T-helper 2 cell treated with Interferon-gamma antibody and Interleukin-4, amounts not matched to agents 5 μg/mL and 100 μg/mL, for 36 hours (primary cell): ENCODE results near the gene PITX3.
A peak's percentile ranks its signal among the peaks of the same experiment; 100 is the strongest.
"Not testable (repeated sequence)": the region's sequence is repeated elsewhere in the genome, so short reads cannot be mapped to it uniquely, and the experiment has no call there.

ENCODE experiments used
- DNase-seq: peaks from one replicate; pipeline ENCODE4 v3.0.0; 2021; ENCODE audit warnings: low spot score
- H3K27ac Mint-ChIP-seq: one replicate; pipeline ENCODE4 v1.8.0; 2021; ENCODE audit warnings: mild to moderate bottlenecking, mixed read lengths
- H3K27me3 Mint-ChIP-seq: one replicate; pipeline ENCODE4 v1.8.0; 2021; ENCODE audit warnings: low read depth, mixed read lengths
- H3K36me3 Mint-ChIP-seq: one replicate; pipeline ENCODE4 v1.8.0; 2021; ENCODE audit warnings: low read depth, mixed read lengths
- H3K4me1 Mint-ChIP-seq: one replicate; pipeline ENCODE4 v1.8.0; 2021; ENCODE audit warnings: low read depth, mixed read lengths
- H3K4me3 Mint-ChIP-seq: one replicate; pipeline ENCODE4 v1.8.0; 2022; ENCODE audit warnings: mild to moderate bottlenecking, moderate library complexity, mixed read lengths
- H3K9me3 Mint-ChIP-seq: one replicate; pipeline ENCODE4 v1.8.0; 2021; ENCODE audit warnings: mixed read lengths

The PITX3 gene

DNA sequence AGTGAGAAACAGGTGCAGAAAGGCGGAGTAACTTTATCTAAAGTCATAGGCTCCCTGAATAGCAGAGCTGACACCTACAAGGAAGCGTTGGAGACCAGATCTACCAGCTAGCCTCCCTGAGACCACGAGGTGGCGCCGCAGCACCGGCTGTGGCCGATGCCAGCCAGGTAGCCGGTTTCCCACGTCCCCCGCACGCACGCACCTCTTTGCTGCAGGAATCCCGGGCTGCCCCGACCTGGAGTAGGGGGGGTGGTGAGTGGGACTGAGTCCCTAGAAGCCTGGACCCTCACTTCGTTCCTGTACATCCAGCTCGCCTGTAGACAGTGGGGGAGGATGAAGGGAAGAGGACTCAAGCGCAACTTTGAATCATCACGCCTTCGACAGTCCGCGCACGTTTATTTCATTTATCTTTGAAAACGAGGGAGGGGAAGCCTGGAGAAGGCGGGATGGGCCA, 11.5 kb downstream of the PITX3 start:
- H3K27me3 Mint-ChIP-seq, result peaks cover 43% of the 10 kb centered on the region

DNA sequence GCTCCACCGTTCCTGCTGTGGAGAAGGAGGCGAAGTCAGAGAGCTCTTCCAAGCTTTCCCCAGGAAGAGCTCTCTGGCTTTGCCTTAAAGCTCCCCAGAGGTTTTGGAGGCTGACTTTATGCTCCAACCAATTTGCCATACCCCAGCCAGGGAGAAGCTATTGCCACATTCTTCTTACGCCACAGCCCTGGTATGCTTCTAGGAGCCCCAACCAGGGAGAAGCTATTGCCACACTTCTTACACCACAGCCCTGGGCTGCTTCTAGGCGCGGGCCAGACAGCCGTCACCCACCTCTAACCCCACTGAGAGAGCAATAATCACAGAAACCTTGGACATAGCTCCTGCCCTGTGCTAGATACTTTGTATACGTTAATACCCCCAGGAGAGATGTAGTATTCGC, 14.3 kb downstream of the PITX3 start:
- Mint-ChIP-seq H3K4me3 (no peak overlapping the region), H3K36me3 (no peaks in the 10 kb centered on the region), H3K9me3 (no peaks in the 10 kb centered on the region), H3K27ac (no peak overlapping the region), H3K4me1 (peaks cover 14% of the 10 kb centered on the region), H3K27me3 (peaks cover 37% of the 10 kb centered on the region)
- DNase-seq, result no peak

More for the DNA sequence above, 11.5 kb downstream of the PITX3 start:
- Mint-ChIP-seq H3K36me3 (no peaks in the 10 kb centered on the region), H3K4me1 (peaks cover 14% of the 10 kb centered on the region), H3K4me3 (peak overlapping the region; percentile 75), H3K9me3 (no peaks in the 10 kb centered on the region), H3K27ac (no peak overlapping the region)
- peak; percentile 80 for DNase-seq

- Mint-ChIP-seq H3K4me3 (peak overlapping the region; percentile 58), H3K36me3 (no peaks in the 10 kb centered on the region), H3K27me3 (peaks cover 34% of the 10 kb centered on the region), H3K4me1 (peaks cover 12% of the 10 kb centered on the region), H3K27ac (no peak overlapping the region), H3K9me3 (no peaks in the 10 kb centered on the region)
- no peak for DNase-seq
Measured at GRCh38 chr10:102226542-102226870, 14.8 kb downstream of the PITX3 start.

- no peak within 1 kb of the TSS for H3K27ac Mint-ChIP-seq
Measured at GRCh38 chr10:102225646-102226541, 15.4 kb downstream of the PITX3 start, which contains the start of gene ELOVL3. Gene ELOVL3, plus strand, starts transcription at chr10:102226299. Its CDS starts 250 bp downstream, at chr10:102226549.

GRCh38 chr10:102222797-102223196, 18.5 kb downstream of the PITX3 start:
- H3K36me3 Mint-ChIP-seq, result no peaks in the 10 kb centered on the region
- no peaks in the 10 kb centered on the region for H3K9me3 Mint-ChIP-seq
- peaks cover 28% of the 10 kb centered on the region for H3K27me3 Mint-ChIP-seq
- peaks cover 10% of the 10 kb centered on the region for H3K4me1 Mint-ChIP-seq
- H3K27ac Mint-ChIP-seq, result no peak overlapping the region
- no peak overlapping the region for H3K4me3 Mint-ChIP-seq
- DNase-seq, result no peak

More at GRCh38 chr10:102225646-102226541, 15.4 kb downstream of the PITX3 start, which contains the start of gene ELOVL3:
- H3K4me3 Mint-ChIP-seq, result peak within 1 kb of the TSS; percentile 58
- H3K27me3 Mint-ChIP-seq, result peaks cover 40% of the 10 kb centered on the region
- H3K36me3 Mint-ChIP-seq, result no peaks in the 10 kb centered on the region
- no peaks in the 10 kb centered on the region for H3K9me3 Mint-ChIP-seq
- peaks cover 12% of the 10 kb centered on the region for H3K4me1 Mint-ChIP-seq
- peak; percentile 88 for DNase-seq

GRCh38 chr10:102220612-102221011, 20.7 kb downstream of the PITX3 start:
- no peak for DNase-seq
- no peaks in the 10 kb centered on the region for H3K36me3 Mint-ChIP-seq
- H3K4me1 Mint-ChIP-seq, result peaks cover 2% of the 10 kb centered on the region
- no peak overlapping the region for H3K27ac Mint-ChIP-seq
- H3K27me3 Mint-ChIP-seq, result peaks cover 26% of the 10 kb centered on the region
- H3K9me3 Mint-ChIP-seq, result no peaks in the 10 kb centered on the region
- H3K4me3 Mint-ChIP-seq, result no peak overlapping the region

GRCh38 chr10:102219370-102219769, 21.9 kb downstream of the PITX3 start:
- no peak for DNase-seq
- Mint-ChIP-seq H3K27ac (no peak overlapping the region), H3K27me3 (peaks cover 27% of the 10 kb centered on the region), H3K9me3 (no peaks in the 10 kb centered on the region), H3K36me3 (no peaks in the 10 kb centered on the region), H3K4me1 (no peaks in the 10 kb centered on the region), H3K4me3 (no peak overlapping the region)

DNA sequence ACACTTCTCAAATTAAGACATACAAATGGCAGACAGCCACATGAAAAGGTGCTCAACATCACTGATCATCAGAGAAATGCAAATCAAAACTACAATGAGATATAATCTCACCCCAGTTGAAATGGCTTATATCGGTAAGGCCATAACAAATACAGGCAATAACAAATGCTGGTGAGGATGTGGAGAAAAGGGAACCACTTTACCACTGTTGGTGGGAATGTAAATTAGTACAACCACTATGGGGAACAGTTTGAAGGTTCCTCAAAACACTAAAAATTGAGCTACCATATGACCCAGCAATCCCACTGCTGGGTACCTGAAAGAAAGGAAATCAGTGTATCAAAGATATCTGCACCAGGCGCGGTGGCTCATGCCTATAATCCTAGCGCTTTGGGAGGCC, 27.7 kb downstream of the PITX3 start:
- H3K27ac Mint-ChIP-seq, H3K36me3 Mint-ChIP-seq, H3K4me1 Mint-ChIP-seq, H3K4me3 Mint-ChIP-seq, DNase-seq, H3K9me3 Mint-ChIP-seq: not testable (repeated sequence)
- peaks cover 20% of the 10 kb centered on the region for H3K27me3 Mint-ChIP-seq

GRCh38 chr10:102211615-102212299, 29.6 kb downstream of the PITX3 start:
- no peaks in the 10 kb centered on the region for H3K36me3 Mint-ChIP-seq

GRCh38 chr10:102208311-102209035, 32.8 kb downstream of the PITX3 start:
- DNase-seq, result no peak
- H3K36me3 Mint-ChIP-seq, result no peaks in the 10 kb centered on the region
- no peak overlapping the region for H3K4me3 Mint-ChIP-seq
- H3K9me3 Mint-ChIP-seq, result peaks cover 9% of the 10 kb centered on the region
- no peak overlapping the region for H3K27ac Mint-ChIP-seq
- peaks cover 4% of the 10 kb centered on the region for H3K27me3 Mint-ChIP-seq
- no peaks in the 10 kb centered on the region for H3K4me1 Mint-ChIP-seq

More at GRCh38 chr10:102211615-102212299, 29.6 kb downstream of the PITX3 start:
- Mint-ChIP-seq H3K4me1 (peaks cover 2% of the 10 kb centered on the region), H3K9me3 (no peaks in the 10 kb centered on the region), H3K27me3 (peaks cover 11% of the 10 kb centered on the region), H3K4me3 (no peak overlapping the region), H3K27ac (no peak overlapping the region)
- DNase-seq, result no peak

DNA sequence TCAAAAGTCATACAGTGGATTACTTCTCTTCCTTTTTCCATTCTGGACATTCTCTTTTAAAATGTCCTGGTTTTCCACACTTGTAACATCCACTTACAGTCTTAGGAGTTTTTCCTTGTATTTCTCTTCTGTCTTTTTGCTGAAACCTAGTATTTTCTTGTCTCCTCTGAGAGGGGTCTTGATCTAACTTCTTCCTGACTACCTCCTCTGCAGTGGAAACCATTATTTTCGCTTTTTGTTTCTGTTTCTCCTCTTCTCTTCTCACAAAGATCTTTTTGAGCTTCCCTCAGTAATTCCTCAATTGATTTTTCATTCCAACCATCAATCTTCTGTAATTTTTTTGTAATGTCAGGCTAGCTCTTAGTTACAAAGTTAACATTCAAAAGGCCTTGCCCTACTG, 38.9 kb downstream of the PITX3 start:
- Mint-ChIP-seq H3K27ac (peak overlapping the region; percentile 19), H3K36me3 (no peaks in the 10 kb centered on the region), H3K4me3 (no peak overlapping the region), H3K27me3 (no peaks in the 10 kb centered on the region), H3K9me3 (peaks cover 9% of the 10 kb centered on the region), H3K4me1 (peaks cover 5% of the 10 kb centered on the region)
- no peak for DNase-seq

DNA sequence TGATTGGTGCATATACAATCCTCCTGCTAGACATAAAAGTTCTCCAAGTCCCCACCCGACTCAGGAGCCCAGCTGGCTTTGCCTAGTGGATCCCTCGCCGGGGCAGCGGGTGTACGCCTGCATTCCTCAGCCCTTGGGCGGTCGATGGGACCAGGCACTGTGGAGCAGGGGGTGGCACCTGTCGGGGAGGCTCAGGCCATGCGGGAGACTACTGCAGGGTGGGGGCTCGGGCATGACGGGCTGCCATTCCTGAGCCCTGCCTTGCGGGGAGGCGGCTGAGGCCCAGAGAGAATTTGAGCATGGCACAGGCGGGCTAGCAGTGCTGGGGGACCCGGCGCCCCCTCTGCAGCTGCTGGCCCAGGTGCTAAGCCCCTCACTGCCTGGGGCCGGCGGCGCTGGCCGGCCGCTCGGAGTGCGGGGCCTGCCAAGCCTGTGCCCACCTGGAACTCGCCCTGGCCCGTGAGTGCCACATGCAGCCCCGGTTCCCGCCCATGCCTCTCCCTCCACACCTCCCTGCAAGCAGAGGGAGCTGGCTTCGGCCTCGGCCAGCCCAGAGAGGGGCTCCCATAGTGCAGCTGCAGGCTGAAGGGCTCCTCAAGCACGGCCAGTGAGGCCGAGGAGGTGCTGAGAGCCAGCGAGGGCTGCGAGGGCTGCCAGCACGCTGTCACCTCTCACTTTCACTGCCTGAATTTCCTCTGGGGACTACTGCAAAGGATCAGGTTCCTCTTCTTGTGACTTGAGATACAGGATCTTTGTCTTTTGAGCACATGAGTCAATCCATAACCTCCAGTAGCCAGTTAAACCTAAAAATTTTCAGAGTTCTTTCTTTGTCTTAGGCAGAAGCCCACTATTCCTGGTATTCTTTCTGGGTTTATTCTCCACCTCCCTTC, 40.3 kb downstream of the PITX3 start:
- Mint-ChIP-seq H3K36me3 (no peaks in the 10 kb centered on the region), H3K4me3 (no peak overlapping the region), H3K4me1 (peaks cover 5% of the 10 kb centered on the region), H3K27ac (no peak overlapping the region), H3K9me3 (peaks cover 9% of the 10 kb centered on the region), H3K27me3 (no peaks in the 10 kb centered on the region)
- no peak for DNase-seq

DNA sequence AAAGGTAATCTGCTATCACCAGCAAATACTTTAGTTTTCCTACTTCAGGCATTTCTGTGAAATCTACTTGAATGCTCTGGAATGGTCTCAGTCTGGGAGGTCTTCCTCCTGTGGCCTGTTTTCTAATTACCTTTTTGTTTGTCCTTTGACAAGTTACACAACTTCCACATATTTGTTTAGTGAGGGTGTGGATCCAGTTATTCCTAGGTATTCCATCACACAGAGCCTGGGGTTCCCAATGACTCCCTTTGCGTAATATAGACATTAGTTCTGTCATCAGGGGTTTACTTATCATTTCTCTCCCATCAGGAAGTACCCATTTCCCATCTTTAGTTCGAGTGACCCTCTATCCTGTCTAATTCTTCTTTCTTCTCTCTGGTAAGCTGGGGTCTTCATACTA, 43.3 kb downstream of the PITX3 start:
- DNase-seq, result no peak
- Mint-ChIP-seq H3K4me3 (no peak overlapping the region), H3K36me3 (no peaks in the 10 kb centered on the region), H3K27ac (no peak overlapping the region), H3K27me3 (peaks cover 2% of the 10 kb centered on the region), H3K9me3 (peaks cover 6% of the 10 kb centered on the region), H3K4me1 (peaks cover 5% of the 10 kb centered on the region)
